ENCODE data around the gene MARCHF3.
"Not testable (repeated sequence)": the region's sequence is repeated elsewhere in the genome, so short reads cannot be mapped to it uniquely, and the experiment has no call there.

Gene MARCHF3

GRCh38 chr5:126911986-126912385 lies 118.4 kb downstream of the MARCHF3 start:
- no peak for DNase-seq

- DNase-seq, result no peak
Observed at GRCh38 chr5:126909856-126910255, 120.5 kb downstream of the MARCHF3 start.

DNA sequence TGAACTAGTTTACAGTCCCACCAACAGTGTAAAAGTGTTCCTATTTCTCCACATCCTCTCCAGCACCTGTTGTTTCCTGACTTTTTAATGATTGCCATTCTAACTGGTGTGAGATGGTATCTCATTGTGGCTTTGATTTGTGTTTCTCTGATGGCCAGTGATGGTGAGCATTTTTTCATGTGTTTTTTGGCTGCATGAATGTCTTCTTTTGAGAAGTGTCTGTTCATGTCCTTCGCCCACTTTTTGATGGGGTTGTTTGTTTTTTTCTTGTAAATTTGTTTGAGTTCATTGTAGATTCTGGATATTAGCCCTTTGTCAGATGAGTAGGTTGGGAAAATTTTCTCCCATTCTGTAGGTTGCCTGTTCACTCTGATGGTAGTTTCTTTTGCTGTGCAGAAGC lies 126.0 kb downstream of the MARCHF3 start:
- DNase-seq, result not testable (repeated sequence)

DNA sequence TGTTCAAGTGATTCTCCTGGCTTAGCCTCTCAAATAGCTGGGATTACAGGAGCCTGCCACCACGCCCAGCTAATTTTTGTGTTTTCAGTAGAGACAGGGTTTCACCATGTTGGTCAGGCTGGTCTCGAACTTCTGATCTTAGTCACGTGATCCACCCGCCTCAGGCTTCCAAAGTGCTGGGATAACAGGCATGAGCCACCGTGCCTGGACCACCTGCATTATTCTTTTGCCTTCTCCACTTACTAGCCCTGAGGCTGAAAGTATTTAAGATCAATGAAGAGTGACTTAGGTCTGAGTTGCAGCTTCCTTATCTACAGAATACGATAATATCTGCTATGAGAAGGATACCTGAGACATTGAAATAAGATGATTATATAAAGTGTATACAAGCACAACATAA lies 129.6 kb downstream of the MARCHF3 start:
- DNase-seq, result no peak

DNA sequence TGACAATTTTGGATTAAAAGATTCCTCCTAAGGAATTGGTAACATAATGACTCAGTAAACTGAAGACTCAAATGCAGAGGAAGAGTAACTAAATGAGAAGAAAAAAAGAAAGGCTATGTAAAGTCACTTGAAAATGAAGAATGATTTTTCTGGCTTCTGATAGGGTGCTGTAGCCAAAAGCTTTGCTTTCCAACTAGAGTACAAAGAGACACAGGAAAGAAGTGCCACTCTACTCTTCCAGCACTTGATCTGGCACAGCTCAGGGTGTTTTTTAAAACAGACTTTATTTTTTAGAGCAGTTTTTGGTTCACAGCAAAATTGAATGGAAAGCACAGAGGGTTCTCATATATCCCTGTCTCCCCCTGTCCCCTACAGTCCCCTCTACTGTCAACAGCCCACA lies 130.9 kb downstream of the MARCHF3 start:
- DNase-seq, result no peak

DNA sequence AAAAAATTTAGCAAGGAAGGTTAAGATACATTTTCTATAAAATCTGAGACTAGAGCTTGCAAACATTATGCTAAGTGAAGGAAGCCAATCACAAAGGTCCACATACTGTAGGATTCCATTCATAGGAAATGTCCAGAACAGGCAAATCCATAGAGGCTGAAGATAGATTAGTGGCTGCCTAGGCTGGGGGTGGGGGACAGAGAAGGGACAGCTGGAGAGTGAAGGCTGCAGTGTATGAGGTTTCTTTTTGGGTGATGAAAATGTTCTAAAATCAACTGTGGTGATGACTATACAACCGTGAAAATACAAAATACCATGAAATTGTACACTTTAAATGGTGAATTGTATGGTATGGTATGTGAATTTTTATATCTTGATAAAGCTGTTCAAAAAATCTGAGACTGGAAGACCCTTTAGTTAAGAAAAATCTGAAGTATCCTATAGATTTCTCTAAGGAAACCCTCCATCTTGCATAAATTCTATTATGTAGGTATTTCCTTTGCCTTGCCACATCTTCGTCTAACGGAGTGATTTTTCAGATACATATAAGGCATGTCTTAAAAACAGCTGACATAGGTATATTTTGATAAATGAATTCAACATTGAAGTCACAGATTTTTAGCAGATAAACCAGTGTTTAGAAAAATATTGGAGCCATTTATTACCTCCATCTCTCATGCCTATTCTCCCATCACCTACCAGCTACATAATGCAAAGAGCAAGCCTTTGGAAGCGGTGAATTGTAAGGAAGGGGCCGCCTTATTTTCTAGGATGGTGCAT lies 132.3 kb downstream of the MARCHF3 start:
- no peak for DNase-seq

GRCh38 chr5:126896170-126896702 lies 134.1 kb downstream of the MARCHF3 start:
- no peak for DNase-seq

DNA sequence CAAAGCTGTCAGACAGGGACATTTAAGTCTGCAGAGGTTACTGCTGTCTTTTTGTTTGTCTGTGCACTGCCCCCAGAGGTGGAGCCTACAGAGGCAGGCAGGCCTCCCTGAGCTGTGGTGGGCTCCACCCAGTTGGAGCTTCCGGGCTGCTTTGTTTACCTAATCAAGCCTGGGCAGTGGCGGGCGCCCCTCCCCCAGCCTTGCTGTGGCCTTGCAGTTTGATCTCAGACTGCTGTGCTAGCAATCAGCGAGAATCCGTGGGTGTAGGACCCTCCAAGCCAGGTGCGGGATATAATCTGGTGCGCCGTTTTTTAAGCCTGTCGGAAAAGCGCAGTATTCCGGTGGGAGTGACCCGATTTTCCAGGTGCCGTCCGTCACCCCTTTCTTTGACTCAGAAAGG lies 134.6 kb downstream of the MARCHF3 start:
- DNase-seq, result not testable (repeated sequence)

GRCh38 chr5:126890414-126890813 lies 139.9 kb downstream of the MARCHF3 start:
- DNase-seq, result not testable (repeated sequence)

DNA sequence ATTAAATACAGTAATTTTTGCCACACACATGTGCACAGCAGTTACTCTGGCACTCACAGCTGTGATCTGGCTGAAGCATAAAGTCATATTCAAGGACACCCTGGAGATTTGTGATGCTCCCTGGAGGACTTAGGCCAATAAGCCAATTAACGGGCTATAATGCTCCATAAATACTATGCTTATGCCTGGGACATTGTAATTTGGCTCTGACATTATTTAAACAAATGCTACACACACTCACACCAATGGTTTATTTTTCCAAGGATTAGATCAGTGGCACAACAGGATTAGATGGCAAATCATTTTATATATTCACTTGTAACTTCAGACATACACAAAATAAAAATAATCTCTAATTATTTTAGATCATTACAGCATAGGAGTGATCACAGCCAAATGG lies 142.2 kb downstream of the MARCHF3 start:
- DNase-seq, result no peak

DNA sequence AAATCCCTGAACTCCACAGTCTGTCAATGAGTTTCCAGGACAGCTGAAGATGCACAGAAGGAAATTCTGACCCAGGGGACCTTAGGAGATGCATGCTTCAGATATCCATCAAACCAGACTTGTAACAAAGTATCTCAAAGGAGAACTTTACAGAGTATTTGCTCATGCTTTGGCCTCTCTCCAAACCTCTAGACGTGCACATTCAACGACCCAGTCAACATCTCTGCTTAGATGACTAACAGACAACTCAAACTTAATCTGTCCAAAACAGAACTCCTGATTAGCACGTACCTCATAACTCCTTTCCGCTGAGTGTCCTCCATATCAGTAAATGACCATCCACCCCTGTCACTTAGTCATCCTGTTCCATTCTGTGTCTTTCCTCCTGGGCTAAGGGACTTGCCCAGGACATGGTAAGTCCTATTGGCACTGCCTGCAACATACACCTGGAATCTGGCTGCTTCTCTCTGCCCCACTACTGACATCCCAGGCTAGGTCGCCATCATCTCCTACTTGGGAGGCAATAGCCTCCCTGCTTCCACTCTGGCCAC lies 146.0 kb downstream of the MARCHF3 start:
- no peak for DNase-seq

DNA sequence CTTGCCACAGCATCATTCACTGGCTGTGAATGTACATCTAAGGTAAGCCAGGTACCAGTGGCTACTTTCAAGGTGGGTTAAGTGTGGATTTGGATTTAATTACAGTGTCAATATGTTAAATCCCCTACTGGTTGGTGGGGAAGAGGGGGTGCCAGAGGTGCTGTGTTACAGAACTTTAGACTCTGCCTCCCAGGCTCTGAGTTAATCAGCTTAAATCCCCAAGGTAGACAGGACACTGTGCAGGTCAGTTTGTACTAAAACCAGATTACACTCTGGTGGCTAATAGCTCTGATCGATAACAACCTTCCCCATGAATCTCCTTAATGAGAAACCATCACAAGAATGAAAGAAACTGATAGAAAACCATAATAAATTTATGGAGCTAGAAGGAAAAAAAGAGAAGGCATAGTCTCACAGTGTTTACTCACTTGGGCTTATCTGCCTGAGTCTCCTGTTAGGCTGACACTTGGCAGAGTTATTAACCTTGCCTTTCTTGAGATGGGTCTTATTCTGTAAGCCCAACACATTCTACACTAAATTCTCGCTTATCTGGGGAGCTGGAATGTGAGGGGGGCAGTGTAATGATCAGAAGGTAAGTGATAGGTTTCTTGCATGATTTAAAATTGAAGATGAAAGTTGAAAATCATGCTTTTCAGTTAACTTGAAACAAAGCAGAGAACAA lies 146.7 kb downstream of the MARCHF3 start:
- DNase-seq, result no peak

DNA sequence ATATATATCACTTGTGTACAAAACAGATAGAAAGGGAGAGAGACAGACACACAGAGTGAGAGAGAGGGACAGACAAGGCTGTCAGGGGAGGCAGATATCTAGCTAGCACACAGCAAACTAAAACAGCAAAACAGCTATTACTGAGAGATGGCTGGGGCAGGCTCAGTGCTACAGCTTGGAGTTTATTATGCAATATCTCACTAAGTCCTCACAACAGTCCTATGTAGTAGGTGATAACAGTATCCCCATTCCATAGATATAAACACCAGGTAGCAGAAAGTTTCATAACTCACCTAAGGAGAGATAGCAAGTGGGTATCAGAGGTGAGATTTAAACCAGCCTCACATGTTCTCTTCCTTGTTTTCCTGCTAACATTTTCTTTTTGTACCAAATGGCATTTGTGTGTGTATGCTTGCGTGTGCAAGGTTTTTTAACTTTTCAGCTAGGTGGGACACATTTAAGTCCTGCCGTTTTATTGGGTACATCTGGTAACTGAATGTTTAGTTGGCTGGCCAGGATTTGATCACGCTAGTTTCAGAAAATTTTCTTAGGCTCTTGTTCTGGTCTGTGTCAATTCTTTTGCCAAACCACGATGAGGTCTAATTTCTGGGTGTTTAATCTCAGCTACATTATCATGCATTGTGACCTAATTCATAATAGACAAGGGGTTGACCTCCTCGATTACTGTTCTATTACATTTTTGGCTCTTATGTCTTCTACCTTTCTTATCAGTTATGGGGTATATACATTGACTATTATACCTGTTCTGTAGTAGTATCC lies 148.3 kb downstream of the MARCHF3 start:
- no peak for DNase-seq

- DNase-seq, result no peak
Observed at GRCh38 chr5:126878634-126879033, 151.7 kb downstream of the MARCHF3 start.

- no peak for DNase-seq
Observed at GRCh38 chr5:126878085-126878484, 152.3 kb downstream of the MARCHF3 start.

GRCh38 chr5:126877602-126878001 lies 152.8 kb downstream of the MARCHF3 start:
- DNase-seq, result no peak

- DNase-seq, result no peak
Observed at GRCh38 chr5:126875303-126875785, 155.0 kb downstream of the MARCHF3 start.

GRCh38 chr5:126872561-126873354 lies 157.6 kb downstream of the MARCHF3 start:
- DNase-seq, result no peak

DNA sequence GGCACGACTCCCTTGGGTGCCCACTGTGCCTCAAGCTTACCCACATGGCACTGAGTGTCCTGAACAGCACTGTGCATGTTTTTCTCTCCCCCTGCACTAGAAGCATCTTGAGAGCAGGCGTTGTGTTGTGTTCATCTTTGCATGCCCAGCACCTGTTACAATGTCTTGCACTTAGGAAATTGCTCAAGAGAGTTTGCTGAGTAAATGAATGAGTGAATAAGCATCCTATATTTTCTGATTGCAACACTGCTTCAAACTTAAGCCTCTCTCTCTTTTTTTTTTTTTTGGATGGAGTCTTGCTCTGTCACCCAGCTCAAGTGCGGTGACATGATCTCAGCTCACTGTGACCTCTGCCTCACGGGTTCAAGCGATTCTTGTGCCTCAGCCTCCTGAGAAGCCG lies 158.9 kb downstream of the MARCHF3 start:
- DNase-seq, result no peak

DNA sequence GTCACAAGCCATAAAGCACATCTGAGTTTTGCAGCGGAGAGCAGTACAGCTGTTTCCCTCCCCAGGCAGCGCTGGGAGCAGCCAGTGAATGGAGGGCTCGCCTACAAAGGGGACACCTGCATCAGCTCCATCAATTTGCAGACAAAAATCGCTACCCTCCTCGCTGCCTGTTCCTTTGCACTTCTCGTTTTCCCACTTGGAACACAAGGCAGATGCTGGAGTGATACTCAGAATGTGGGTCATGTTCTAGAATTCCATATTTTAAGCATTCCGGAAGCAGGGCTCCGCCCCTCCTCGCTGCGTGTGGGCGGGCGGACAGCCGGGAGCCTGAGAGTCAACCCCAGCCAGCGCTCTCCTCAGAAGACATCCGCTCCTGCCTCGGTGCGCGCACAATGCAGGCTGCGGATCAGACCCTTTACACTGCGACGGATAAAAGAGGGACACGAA lies 161.3 kb downstream of the MARCHF3 start:
- DNase-seq, result no peak

- DNase-seq, result no peak
Observed at GRCh38 chr5:126868338-126869004, 161.9 kb downstream of the MARCHF3 start.

Measured in NCI-H446 treated with DMSO at 0.1 percent for 48 hours (cell line).